ENCODE results near the gene SYNM.

GRCh38 chr15:99121691-99122410 is 17.0 kb downstream of the SYNM start:
- TF ChIP-seq EZH2phosphoT487 (IDR thresholded peaks at IDR 0.05; ENCODE audit: unreplicated experiment): no peak
- no peak for TF ChIP-seq ZNF462 (CRISPR knock-in tag; IDR thresholded peaks at IDR 0.05)
- TF ChIP-seq CTCF (conservative IDR thresholded peaks at IDR 0.05; ENCODE audit: low read depth in 2 of 2): no peak
- no peak for TF ChIP-seq EZH2 (IDR thresholded peaks at IDR 0.05; ENCODE audit: low read depth, unreplicated experiment)
- no peak for TF ChIP-seq REST (IDR thresholded peaks at IDR 0.05; ENCODE audit: unreplicated experiment)
- TF ChIP-seq POLR2AphosphoS5 (IDR thresholded peaks at IDR 0.05; ENCODE audit: low read depth): no peak
- no peak for TF ChIP-seq STAT1 (IDR thresholded peaks at IDR 0.05; ENCODE audit: unreplicated experiment)
- TF ChIP-seq CREB1 (CRISPR knock-in tag; IDR thresholded peaks at IDR 0.05; ENCODE audit: low read depth): no peak
- TF ChIP-seq ETS1 (IDR thresholded peaks at IDR 0.05): no peak
- no peak for TF ChIP-seq JUNB (IDR thresholded peaks at IDR 0.05; ENCODE audit: unreplicated experiment)
- no peak for TF ChIP-seq ZNF331 (CRISPR knock-in tag; IDR thresholded peaks at IDR 0.05; ENCODE audit: low read depth)
